Kidney (tissue), 14 donors: ENCODE data around the gene CCDC88C. TPM values are rescaled to one million over a fixed set of nuclear protein-coding genes. Genes with fewer than 3 reads are reported as not detected.

Experiments
- DNase-seq, 5 donors: peaks; one replicate each; pipeline ENCODE4 v3.0.0-alpha.2; 2013 to 2020
- FAIRE-seq: peaks from 2 replicates; lab custom pipeline; 2012; peaks lifted over from hg19 to GRCh38; lab: Jason Lieb, UNC
- H3K27ac ChIP-seq, 2 donors: one replicate each; pipeline ENCODE4 v1.7.0; 2013; ENCODE audit warnings: low read depth in 2 of 2, low read length in 2 of 2, inconsistent platforms in 1 of 2
- H3K27me3 ChIP-seq: one replicate; pipeline ENCODE4 v1.7.1; 2013; ENCODE audit warnings: low read length, inconsistent platforms; ENCODE audit not compliant: control insufficient read depth, insufficient read depth
- H3K36me3 ChIP-seq, 3 donors: one replicate each; pipeline versions ENCODE4 v1.7.0 to v1.7.1; 2013; ENCODE audit warnings: low read length in 3 of 3, control low read depth in 1 of 3, inconsistent platforms in 1 of 3; ENCODE audit not compliant: insufficient read depth in 3 of 3, control insufficient read depth in 2 of 3
- H3K4me1 ChIP-seq, 3 donors: one replicate each; pipeline versions ENCODE4 v1.7.0 to v1.7.1; 2013; ENCODE audit warnings: low read length in 3 of 3, inconsistent platforms in 1 of 3, low read depth in 1 of 3; ENCODE audit not compliant: control insufficient read depth in 2 of 3, insufficient read depth in 2 of 3
- H3K4me3 ChIP-seq, 3 donors: one replicate each; pipeline versions ENCODE4 v1.7.0 to v1.8.1; 2013; ENCODE audit warnings: low read length in 3 of 3, control low read depth in 1 of 3, inconsistent platforms in 1 of 3
- H3K9ac ChIP-seq, 3 donors: one replicate each; pipeline versions ENCODE4 v1.7.0 to v1.7.1; 2013; ENCODE audit warnings: low read length in 3 of 3, control low read depth in 1 of 3, inconsistent platforms in 1 of 3
- H3K9me3 ChIP-seq, 3 donors: one replicate each; pipeline versions ENCODE4 v1.7.0 to v1.7.1; 2013; ENCODE audit warnings: low read length in 3 of 3, control low read depth in 1 of 3, inconsistent platforms in 1 of 3; ENCODE audit not compliant: control insufficient read depth in 2 of 3, insufficient read depth in 1 of 3
- intact Hi-C: fragments of 100-400 bp; cut with DNase I; formaldehyde crosslinking; loops from one replicate; pipeline ENCODE4 v1.11.1; 2022
- polyA plus RNA-seq: library from polyadenylated mRNA; stranded (reverse); fragments of 350-450 nt; fragmentation: Illumina TruSeq; extraction: RNeasy Lipid Tissue Mini Kit (QIAGEN cat#74804); gene quantifications from one replicate; pipeline ENCODE4 v1.2.3, GENCODE V29; 2014; ENCODE audit warnings: low read depth, low replicate concordance; ENCODE audit not compliant: insufficient read depth
- total RNA-seq: library from RNA; stranded (reverse); fragmentation: NEBNext Ultra II Directional; extraction: Animal tissue kit (Norgen Biotek cat#: 25700); gene quantifications from one replicate; pipeline ENCODE4 v1.2.1, GENCODE V29; 2021
- TF ChIP-seq, protein P1 (sequence below): IDR thresholded peaks from 3 replicates; pipeline ENCODE4 v1.5.1; 2012; ENCODE audit warnings: mild to moderate bottlenecking, moderate library complexity, borderline replicate concordance; ENCODE audit not compliant: insufficient read depth; ENCODE audit errors: extremely low read depth
- donor health status: control.
- donor health status: control.
- donor health status: control.
- donor health status: control.
- donor health status: control.
- donor health status: DM: yes; HTN: yes; CAD: no.
- donor health status: Normal renal cell carcinoma (clear cell type).

Gene CCDC88C
- total and polyA plus RNA-seq, 2 donors from 2014 or later = 6.6 to 32.8 TPM

DNA sequence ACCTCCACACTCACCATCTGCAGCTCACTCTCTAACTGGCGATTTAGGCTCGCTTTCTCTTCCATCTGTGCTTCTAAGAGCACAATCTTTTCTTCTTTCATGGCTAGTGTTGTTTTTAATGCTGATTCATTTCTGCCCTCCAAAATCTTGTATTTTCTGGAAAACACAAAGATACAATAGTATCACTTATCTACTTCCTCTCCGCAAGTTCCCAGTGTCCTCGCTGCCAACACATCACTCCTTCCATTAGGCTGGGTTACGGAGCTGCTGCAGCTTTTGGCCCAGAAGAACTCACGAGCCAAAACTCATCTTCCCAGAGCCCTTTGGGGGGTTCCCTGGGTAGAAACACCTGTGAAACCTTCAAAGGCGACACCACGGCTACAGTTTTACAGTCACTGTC is 109.3 kb downstream of the CCDC88C start:
- Histone ChIP-seq H3K27ac (no peak overlapping the region), H3K9me3 (no peaks in the 10 kb centered on the region), H3K4me1 (no peaks in the 10 kb centered on the region), H3K9ac (no peak overlapping the region), H3K4me3 (no peak overlapping the region), H3K36me3 (peaks cover 6 to 27% (median 13%) of the 10 kb centered on the region in 3 donors), H3K27me3 (no peaks in the 10 kb centered on the region)
- intact Hi-C loops = no loop called here
- FAIRE-seq = no peak
- peak in 1 of 5 donors; percentile 22 for DNase-seq
- TF ChIP-seq, protein P1, sequence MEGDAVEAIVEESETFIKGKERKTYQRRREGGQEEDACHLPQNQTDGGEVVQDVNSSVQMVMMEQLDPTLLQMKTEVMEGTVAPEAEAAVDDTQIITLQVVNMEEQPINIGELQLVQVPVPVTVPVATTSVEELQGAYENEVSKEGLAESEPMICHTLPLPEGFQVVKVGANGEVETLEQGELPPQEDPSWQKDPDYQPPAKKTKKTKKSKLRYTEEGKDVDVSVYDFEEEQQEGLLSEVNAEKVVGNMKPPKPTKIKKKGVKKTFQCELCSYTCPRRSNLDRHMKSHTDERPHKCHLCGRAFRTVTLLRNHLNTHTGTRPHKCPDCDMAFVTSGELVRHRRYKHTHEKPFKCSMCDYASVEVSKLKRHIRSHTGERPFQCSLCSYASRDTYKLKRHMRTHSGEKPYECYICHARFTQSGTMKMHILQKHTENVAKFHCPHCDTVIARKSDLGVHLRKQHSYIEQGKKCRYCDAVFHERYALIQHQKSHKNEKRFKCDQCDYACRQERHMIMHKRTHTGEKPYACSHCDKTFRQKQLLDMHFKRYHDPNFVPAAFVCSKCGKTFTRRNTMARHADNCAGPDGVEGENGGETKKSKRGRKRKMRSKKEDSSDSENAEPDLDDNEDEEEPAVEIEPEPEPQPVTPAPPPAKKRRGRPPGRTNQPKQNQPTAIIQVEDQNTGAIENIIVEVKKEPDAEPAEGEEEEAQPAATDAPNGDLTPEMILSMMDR = no peak

DNA sequence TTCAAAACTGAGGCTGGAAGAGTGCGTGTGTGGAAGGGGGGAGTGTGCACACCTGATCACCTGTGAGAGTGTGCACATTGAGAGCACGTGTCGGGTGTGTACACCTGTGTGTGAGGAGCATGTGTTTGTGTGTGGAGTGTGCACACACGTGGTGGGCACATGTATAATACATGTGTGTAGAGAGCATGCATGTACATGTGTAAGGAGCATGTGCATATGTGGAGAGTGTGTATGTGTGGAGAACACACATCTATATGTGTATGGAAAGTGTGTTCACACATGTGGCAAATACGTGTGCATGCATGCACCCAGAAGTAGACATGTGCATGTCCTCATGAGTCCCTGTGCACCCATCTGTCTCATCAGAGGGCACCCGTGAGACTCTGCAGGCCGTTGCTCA is 110.0 kb downstream of the CCDC88C start:
- no peak for FAIRE-seq
- Histone ChIP-seq H3K27ac (no peak overlapping the region), H3K27me3 (no peaks in the 10 kb centered on the region), H3K4me3 (no peak overlapping the region), H3K36me3 (peaks cover 6 to 27% (median 13%) of the 10 kb centered on the region in 3 donors), H3K4me1 (no peaks in the 10 kb centered on the region), H3K9ac (no peak overlapping the region), H3K9me3 (no peaks in the 10 kb centered on the region)
- intact Hi-C loops = no loop called here
- DNase-seq = no peak
- TF ChIP-seq, protein P1 = no peak

DNA sequence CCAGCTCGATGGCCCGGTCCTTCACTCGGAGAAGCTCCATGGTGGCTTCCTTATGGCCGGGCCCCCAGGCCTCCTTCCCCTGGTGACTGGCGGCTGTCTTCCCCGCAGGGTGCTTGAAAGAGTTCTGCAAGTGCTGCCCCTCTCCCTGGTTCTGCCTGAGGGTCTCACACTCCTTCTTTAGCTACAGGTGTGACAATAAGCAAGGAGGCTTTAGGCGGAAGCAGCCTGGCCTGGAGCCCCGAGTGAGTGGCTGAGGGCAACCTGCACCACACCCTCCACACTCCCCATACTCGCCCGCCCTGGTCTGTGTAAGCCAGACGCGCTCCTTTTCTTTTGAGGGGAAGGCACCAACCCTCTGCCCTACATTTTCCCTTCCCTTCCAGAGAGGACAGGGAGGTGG is 110.6 kb downstream of the CCDC88C start:
- H3K27ac ChIP-seq = no peak overlapping the region
- no peak overlapping the region for H3K9ac ChIP-seq
- no peak for FAIRE-seq
- H3K4me3 ChIP-seq = no peak overlapping the region
- no peaks in the 10 kb centered on the region for H3K4me1 ChIP-seq
- H3K9me3 ChIP-seq = no peaks in the 10 kb centered on the region
- TF ChIP-seq, protein P1 = no peak
- intact Hi-C loops = no loop called here
- peak in 1 of 5 donors; percentile 55 for DNase-seq
- no peaks in the 10 kb centered on the region for H3K27me3 ChIP-seq
- H3K36me3 ChIP-seq = peaks cover 6 to 27% (median 16%) of the 10 kb centered on the region in 3 donors

DNA sequence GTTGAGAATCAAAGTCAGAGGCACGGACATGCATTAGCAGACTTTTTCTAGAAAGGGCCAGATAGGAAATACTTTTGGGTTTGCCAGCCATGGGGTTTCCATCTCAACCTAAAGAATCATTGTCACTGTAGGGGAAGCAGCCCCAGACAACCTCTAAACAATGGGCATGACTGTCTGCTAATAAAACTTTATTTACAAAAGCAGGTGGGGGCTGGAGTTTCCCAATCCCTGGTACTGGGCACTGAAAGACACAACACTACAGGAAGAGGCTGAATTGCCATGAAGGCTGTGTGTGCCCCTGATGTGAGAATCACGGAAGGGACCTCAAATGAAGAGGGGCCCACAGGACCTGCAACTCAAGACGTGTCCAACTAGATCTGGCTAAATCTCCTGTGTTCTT is 111.1 kb downstream of the CCDC88C start:
- no peaks in the 10 kb centered on the region for H3K27me3 ChIP-seq
- DNase-seq = no peak
- H3K9me3 ChIP-seq = no peaks in the 10 kb centered on the region
- peaks cover 6 to 27% (median 17%) of the 10 kb centered on the region in 3 donors for H3K36me3 ChIP-seq
- TF ChIP-seq, protein P1 = no peak
- H3K4me3 ChIP-seq = no peak overlapping the region
- no peaks in the 10 kb centered on the region for H3K4me1 ChIP-seq
- H3K27ac ChIP-seq = no peak overlapping the region
- H3K9ac ChIP-seq = no peak overlapping the region
- intact Hi-C loops = no loop called here
- no peak for FAIRE-seq
